ENCODE results near the gene CALR.

GRCh38 chr19:12946731-12947496 is 8.5 kb downstream of the CALR start:
- TF ChIP-seq CTCF (IDR thresholded peaks at IDR 0.05; ENCODE audit: insufficient read depth, low read depth, low read length) (no peak), EZH2 (IDR thresholded peaks at IDR 0.05; ENCODE audit: insufficient read depth, low read length) (no peak)

All from astrocyte (in vitro differentiated cells and primary cell).